Activated CD4-positive, alpha-beta T cell treated with anti-CD3 and anti-CD28 coated beads, Interleukin-2, amount 50 U/mL, for 4 hours (primary cell): ENCODE measurements around the gene FIGN.

Experiments
- DNase-seq, 2 experiments: peaks; one replicate each; pipeline ENCODE4 v3.0.0-alpha.2; 2020

FIGN gene

GRCh38 chr2:163734881-163735684, 725 bp downstream of the FIGN start:
- no peak for DNase-seq

DNA sequence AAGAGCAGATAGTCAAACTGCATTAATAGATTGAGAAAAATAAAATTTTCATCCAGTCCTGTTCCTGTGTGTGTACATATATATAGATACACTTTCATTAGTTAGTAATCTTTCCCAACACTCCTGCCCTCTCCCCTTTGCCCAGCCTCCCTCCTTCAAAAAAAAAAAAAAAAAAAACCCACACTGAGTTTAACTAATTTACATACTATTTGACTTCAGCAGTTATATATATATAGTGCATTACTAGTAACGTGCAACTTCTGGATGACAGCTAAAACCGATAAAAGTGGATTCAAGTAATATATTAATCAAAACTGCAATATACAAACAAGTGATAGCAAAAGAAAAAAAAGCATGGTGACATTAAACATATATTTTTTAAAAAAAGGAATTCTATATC, 1.4 kb downstream of the FIGN start:
- no peak for DNase-seq

DNA sequence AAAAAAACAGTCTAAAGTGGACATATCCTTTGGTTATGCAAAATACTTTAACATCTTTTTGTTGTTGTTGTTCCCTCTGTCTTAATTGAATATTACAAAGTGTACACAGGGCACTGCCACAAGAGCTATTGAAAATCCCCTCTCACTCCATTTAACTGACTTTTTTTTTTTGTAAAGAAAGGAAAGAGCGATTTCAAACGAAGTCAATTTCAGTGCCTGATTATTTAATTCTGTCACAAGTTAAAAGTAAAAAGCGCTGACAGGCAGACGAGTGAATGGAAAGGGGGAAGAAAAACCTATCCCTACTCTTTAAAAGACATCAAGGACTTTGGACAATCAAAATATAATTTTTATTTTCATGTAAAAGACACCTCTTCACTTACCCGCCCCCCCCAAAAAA, 1.9 kb downstream of the FIGN start:
- DNase-seq, result no peak

DNA sequence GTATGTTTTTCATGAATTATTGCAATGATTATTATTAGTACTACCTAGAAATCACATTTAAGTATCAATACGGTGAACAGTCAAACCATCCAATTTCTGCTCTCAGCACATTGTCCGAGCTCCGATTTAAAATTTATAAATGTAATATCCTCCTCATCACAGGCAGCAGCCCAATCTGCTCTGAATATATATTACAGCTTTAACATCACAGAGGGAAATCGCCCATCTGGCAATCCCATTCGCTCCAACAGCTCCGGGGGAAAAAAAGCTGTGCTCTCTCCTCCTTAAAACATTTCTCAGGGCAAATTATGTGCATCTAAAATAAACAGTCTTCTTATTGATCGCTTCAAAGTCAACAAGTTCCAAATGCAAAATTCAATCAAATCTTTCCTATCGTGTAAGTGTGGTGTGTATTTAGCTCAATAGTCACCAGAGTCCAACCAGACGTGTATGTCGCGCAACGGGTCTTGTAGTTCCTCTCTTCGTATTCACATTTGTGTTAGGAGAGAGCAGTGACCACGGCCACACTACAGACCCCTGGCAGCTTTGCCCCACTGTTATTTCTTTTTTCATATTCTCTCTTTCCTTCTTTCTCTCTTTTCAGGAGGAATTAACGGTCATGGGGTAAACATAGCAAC, 2.4 kb downstream of the FIGN start:
- DNase-seq, result no peak

GRCh38 chr2:163732727-163733126, 3.1 kb downstream of the FIGN start:
- DNase-seq, result no peak

DNA sequence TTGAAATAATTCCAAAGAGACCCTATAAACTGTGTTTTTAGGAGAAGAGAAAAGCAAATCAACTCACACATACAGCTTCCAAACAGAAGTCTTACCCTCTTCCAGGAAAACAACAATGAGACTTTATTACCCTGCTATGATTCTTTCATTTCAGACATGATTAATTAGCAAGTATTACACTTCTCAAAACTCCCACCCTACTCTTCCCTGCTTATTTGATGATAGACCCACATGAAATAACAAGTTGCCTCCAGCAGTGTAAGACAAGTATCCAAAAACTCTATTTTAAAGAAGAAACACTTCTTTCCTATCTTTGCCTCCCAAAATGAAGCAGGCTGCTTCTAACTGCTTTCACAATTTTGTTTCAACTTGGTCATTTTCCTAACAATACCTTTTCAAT, 4.1 kb downstream of the FIGN start:
- no peak for DNase-seq

GRCh38 chr2:163730556-163730955, 5.3 kb downstream of the FIGN start:
- DNase-seq, result no peak

DNA sequence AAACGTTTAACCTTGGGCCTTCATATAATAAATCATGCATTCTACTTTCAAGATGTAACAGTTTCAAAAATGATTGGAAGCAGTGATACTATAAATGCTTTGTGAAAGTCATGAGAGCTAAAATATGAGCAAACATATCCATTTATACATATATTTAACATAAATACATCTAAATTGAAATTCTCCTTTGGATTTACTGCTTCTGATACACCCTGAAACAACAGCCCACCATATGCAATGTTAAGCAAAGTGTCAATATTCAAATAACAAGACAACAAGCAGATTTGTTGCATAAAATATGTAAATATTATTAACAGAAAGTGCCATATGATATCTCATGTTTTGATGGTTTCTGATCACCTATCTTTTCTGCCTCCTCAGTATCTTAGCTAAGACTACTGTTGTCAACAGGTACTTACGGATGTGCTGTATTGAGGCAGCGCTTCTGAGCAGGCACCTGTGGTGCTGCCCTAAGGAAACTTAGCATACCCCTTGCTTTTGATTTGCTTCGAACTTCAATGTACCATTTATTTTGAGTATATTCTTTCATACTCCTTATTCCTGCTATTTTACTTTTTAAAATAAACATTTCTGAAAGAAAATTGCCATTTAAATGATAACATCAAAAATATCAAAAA, 6.1 kb downstream of the FIGN start:
- DNase-seq, result no peak

- no peak for DNase-seq
These were observed 11.9 kb downstream of the FIGN start for GRCh38 chr2:163723881-163724280.

- DNase-seq, result no peak
These were observed 12.5 kb downstream of the FIGN start for GRCh38 chr2:163723348-163723747.

DNA sequence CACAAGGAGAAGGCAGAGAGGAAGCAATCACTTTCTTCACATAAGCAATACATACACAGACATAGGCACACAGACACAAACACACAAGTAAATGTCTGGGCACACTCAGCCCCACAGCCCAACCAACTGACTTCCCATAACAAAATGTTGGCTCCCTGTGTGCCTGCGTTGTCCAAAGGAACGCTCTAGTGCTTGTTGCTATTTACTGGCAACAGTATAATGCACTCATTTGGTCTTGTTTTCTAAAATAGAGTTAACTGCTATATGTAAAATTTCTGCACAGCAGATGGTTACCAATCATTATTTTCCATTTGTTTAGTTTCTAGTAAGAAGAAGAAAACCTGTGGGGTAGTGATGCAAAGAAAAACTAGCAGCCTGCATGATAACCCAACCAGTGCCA, 16.5 kb downstream of the FIGN start:
- DNase-seq, result no peak

GRCh38 chr2:163717993-163718680, 17.7 kb downstream of the FIGN start:
- no peak for DNase-seq

GRCh38 chr2:163717515-163717914, 18.3 kb downstream of the FIGN start:
- DNase-seq, result no peak

- no peak for DNase-seq
These were observed 19.7 kb downstream of the FIGN start for GRCh38 chr2:163716101-163716500.

DNA sequence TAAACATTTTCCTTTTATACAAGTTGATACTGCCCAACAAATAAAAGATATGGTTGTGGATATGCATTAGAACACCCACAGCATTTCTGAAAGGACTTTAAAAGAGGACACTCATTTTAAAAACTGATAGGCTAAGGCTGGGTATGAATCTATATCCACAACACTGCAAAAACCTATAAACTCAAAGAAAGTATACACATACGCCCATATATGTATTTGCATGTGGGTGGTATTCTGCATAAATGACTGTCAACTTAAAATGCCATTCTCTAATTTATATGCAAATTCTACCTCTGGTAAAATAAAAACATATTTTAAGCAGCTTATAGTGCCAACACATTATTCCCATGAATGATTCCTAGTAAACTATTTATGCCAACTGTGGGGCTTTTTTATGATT, 20.1 kb downstream of the FIGN start:
- DNase-seq, result no peak

GRCh38 chr2:163715199-163715598, 20.6 kb downstream of the FIGN start:
- no peak for DNase-seq

DNA sequence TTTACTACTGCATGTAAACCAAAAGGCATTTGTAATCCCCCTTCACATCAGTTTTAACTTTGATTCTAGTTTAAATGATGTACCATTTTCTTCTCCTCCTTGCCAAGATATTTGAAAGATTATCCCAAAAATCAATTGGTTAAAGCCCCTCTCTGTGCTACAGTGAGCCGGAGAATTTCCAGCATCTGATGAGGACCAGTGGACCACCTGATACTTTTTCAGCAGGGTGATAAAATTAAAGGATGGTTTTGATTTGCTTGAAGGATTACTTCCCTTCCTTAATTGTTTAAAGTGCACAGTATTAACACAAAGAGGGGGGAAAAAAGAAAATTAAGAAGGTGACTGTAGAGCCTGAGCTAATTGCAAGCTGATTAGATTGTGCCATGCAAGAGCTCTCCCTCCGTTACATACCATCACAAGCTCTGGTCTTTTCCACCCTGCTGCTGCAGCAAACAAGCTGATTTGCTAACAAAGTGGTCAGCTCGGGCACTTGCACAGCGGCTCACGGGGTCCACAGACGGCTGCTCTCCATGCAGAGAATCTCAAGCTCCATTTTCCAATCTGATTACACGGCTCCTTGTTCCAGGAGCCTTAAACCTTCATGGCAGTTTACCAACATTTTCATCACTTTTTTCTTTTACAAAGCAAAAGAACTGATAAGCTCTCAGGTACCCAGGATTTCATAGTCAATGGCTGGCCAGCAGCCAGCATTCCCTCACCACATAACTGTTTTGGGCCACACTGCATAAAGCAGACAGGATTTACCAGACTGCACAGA, 22.1 kb downstream of the FIGN start:
- no peak for DNase-seq

DNA sequence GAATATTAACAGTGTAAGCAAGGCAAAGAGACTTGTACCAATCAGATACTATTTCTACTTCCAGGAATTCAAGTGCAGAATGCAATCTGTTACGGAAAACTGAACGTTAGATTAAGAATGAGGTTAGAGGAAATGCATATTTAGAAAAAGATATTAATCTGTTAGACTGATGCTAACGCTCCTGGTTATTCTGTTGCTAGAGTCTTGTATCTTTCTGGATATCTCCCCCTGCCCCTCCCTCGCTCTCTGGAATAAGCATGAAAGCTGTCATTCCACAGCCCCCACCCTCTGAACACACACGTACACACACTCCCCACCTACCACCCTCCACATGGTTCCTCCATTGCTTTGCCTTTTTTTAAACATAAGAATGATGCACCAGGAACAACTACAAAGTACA, 24.1 kb downstream of the FIGN start:
- no peak for DNase-seq

GRCh38 chr2:163711258-163711657, 24.6 kb downstream of the FIGN start:
- no peak for DNase-seq

GRCh38 chr2:163709270-163709669, 26.5 kb downstream of the FIGN start:
- DNase-seq, result no peak

GRCh38 chr2:163708265-163708664, 27.5 kb downstream of the FIGN start:
- no peak for DNase-seq

DNA sequence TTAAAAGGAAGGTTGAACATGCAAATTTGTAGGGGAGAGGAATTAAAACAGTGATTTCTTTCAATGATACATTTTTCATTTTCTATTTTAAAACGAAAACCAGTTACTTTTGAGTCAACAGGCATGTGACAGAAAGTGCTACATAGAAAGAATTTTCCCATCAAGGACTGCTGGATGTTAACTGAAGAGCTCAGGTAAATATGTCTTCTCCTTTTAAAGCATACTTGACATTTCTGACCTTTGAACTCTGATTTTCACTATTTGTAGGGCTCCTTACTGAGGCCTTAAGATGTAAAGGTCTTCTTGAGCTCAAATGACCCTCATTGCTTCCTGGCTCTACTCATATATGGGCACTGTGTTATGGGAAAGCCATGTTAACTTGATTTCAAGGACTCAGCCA, 32.4 kb downstream of the FIGN start:
- no peak for DNase-seq
